ENCODE measurements around the gene PALD1.

DNA sequence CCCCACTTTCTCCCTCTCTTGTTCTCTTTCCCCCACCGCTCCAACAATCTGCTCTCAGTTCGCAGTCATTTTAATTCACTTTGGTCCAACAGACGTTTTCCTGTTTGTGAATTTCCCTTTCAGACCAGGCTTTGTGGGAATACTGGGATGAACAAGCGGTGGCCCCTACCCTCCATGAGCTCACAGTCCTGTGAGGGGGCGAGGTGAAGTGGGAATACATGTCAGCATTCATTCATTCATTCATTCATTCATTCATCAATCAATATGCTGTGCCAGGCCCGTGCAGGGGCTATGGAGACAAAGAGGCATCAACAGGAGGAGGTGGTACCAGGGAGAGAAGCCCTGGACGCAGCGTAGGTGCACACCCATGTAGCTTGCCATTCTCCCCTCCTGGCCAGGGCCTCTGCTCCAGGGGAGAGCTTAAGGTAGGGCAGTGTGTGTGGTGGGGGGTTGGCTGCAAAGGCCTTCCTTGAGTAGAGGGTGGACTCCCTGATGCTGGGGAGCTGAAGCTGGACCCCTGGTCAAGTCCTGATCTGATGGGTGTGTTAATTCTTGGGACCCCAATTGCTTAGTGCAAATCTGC is 107.9 kb downstream of the PALD1 start:
- TF ChIP-seq CTCF (conservative IDR thresholded peaks at IDR 0.05 in 1 of 2, IDR thresholded peaks at IDR 0.05 in 1 of 2; ENCODE audit: low read depth in 1 of 2, low read length in 2 of 2) (no peak), EZH2 (IDR thresholded peaks at IDR 0.05; ENCODE audit: low read length, missing control alignments) (no peak)

Measured in fibroblast of lung (primary cell).